ENCODE measurements around the gene MAST1.
"Not testable (repeated sequence)": the region's sequence is repeated elsewhere in the genome, so short reads cannot be mapped to it uniquely, and the experiment has no call there.

GRCh38 chr19:12817188-12817587 is 21.1 kb upstream of the MAST1 start:
- TF ChIP-seq POLR2AphosphoS5 (IDR thresholded peaks at IDR 0.05; ENCODE audit: borderline replicate concordance, low read depth, low read length); EZH2 (IDR thresholded peaks at IDR 0.05); FOXP2 (optimal IDR thresholded peaks at IDR 0.05; ENCODE audit: control extremely low read depth, extremely low read length, insufficient read depth): not testable (repeated sequence)
